Hepatocyte (in vitro differentiated cells): ENCODE data around the gene ADORA3.

Experiments
- EZH2 ChIP-seq: fragments of 200-600 bp; sonication (generic); IDR thresholded peaks from 2 replicates; pipeline ENCODE4 v1.6.1; 2016; ENCODE audit warnings: antibody characterized with exemption, mild to moderate bottlenecking, borderline replicate concordance
- TF ChIP-seq, protein P1 (sequence below): fragments of 200-600 bp; sonication (generic); IDR thresholded peaks from 2 replicates; pipeline ENCODE4 v1.5.1; 2016; ENCODE audit warnings: antibody characterized with exemption, mild to moderate bottlenecking; ENCODE audit not compliant: poor library complexity

DNA sequence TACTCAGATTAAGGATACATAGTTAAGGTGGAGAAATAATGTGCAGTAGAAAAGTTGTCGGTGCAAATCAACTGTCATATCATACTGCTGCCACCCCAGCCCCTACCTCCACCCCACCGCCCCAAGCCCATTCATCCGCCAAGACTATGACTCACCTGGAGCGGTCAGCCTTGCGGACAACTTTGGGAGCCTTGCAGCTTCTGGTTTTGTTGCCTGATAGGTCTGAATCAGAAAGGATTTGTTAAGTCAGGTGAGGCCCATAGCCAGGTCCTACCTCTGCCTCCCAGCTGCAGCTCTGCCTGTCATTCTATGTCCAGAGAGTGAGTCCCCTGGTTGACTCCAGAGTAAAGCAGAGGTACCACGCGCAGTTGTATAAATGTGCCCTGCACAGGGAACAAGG, 17.0 kb downstream of the ADORA3 start:
- TF ChIP-seq, protein P1, sequence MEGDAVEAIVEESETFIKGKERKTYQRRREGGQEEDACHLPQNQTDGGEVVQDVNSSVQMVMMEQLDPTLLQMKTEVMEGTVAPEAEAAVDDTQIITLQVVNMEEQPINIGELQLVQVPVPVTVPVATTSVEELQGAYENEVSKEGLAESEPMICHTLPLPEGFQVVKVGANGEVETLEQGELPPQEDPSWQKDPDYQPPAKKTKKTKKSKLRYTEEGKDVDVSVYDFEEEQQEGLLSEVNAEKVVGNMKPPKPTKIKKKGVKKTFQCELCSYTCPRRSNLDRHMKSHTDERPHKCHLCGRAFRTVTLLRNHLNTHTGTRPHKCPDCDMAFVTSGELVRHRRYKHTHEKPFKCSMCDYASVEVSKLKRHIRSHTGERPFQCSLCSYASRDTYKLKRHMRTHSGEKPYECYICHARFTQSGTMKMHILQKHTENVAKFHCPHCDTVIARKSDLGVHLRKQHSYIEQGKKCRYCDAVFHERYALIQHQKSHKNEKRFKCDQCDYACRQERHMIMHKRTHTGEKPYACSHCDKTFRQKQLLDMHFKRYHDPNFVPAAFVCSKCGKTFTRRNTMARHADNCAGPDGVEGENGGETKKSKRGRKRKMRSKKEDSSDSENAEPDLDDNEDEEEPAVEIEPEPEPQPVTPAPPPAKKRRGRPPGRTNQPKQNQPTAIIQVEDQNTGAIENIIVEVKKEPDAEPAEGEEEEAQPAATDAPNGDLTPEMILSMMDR = no peak
- TF ChIP-seq EZH2 = no peak
